ENCODE results near the gene DNM3.
A peak's percentile ranks its signal among the peaks of the same experiment; 100 is the strongest.

The DNM3 gene

DNA sequence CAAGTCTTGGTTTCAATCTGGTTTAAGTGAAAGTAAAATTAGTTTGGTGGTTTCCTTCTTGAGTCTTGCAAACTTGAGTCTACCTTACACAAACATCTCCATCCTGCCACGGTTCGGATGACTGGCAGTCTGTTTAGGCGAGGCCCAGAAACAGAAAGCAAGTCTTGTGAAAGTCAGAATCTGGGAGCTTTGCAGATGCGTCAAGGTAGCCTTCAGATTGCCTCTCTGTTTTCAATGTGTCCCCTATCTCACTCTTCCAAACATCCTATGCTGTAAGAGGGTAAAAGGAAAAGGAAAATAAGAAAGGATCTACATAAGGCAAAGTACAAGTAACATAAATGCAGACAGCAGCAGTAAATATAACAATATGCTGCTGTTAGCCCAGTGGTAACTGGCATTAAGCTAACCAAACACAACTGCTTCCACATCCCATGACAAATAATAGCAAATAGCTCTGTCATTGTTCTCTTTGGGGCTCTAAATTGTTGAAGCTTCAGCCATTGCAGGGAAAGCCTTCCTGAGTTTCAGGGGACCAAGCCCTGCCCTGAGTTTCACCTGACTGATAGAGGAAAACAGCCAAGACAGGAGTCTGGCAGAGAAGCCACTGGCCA, 552.9 kb downstream of the DNM3 start:
- no peak for TF ChIP-seq CTCF (IDR thresholded peaks at IDR 0.05)

DNA sequence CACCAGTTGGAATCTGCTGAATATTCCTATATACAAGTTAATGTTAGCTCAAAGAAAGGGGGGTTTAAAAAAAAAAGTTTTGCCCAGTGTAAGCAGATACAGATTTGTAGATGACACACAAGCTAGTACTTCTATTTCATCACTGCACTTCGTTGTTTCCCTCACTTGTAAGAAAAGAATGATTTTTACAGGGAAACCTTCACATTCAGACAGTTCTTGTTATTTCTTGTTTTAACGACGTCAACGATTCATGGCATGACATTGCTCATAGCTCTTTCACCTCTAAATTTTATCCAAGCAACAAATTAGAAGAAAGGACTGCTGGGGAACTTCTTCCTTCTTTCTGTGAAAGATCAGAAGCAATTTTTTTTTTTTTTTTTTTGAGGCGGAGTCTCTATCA, 553.5 kb downstream of the DNM3 start:
- TF ChIP-seq CTCF (IDR thresholded peaks at IDR 0.05), result no peak

DNA sequence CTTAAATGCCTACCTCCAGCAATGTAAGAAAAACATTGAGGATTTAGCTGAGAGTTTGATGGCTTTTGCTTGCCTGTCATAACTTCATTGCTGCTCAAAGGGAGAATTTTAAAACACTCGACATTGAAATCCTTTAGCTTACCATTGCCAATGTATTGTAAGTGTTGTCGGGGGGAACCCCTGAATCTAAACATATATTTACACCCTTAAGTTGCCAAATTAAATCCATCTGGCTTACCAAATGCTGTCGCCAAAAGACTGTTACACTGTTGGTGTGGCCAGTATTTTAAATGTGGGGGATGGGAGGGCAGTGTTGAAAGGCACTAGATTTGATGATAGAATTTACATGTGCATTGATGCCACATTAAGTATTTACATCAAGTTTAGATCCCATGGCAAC, 554.3 kb downstream of the DNM3 start:
- no peak for TF ChIP-seq CTCF (IDR thresholded peaks at IDR 0.05)

GRCh38 chr1:172397221-172397620, 555.9 kb downstream of the DNM3 start:
- no peak for TF ChIP-seq CTCF (IDR thresholded peaks at IDR 0.05)

GRCh38 chr1:172397633-172398032, 556.3 kb downstream of the DNM3 start:
- no peak for TF ChIP-seq CTCF (IDR thresholded peaks at IDR 0.05)

DNA sequence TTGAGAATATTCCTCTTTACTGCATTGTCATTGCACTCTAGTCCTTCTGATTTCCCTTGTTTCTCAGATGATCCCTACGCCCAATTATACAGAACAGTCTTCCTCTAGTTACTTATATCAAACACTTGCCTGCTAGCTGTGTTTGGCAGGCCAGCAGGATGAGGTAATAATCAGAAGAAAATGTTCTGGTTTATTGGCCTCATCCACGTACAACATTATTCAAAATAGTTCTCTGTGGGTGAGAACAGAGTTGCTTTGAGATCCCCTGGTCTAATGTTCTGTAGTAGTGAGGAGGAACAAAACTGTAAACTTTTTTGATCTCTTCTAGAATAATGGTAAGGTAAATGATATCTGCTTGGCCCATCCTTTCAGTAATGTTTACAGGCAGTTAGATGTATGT, 556.9 kb downstream of the DNM3 start:
- no peak for TF ChIP-seq CTCF (IDR thresholded peaks at IDR 0.05)

GRCh38 chr1:172398970-172399755, 557.9 kb downstream of the DNM3 start:
- TF ChIP-seq CTCF (IDR thresholded peaks at IDR 0.05), result peak; percentile 77

Measured in LNCAP (cell line).